ENCODE data around the gene ZNF438.

GRCh38 chr10:30973737-30974136, 57.9 kb downstream of the ZNF438 start:
- TF ChIP-seq, protein P1, sequence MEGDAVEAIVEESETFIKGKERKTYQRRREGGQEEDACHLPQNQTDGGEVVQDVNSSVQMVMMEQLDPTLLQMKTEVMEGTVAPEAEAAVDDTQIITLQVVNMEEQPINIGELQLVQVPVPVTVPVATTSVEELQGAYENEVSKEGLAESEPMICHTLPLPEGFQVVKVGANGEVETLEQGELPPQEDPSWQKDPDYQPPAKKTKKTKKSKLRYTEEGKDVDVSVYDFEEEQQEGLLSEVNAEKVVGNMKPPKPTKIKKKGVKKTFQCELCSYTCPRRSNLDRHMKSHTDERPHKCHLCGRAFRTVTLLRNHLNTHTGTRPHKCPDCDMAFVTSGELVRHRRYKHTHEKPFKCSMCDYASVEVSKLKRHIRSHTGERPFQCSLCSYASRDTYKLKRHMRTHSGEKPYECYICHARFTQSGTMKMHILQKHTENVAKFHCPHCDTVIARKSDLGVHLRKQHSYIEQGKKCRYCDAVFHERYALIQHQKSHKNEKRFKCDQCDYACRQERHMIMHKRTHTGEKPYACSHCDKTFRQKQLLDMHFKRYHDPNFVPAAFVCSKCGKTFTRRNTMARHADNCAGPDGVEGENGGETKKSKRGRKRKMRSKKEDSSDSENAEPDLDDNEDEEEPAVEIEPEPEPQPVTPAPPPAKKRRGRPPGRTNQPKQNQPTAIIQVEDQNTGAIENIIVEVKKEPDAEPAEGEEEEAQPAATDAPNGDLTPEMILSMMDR (IDR thresholded peaks at IDR 0.05; ENCODE audit: low read depth, low read length) = no peak
- no peak for TF ChIP-seq POLR2A (IDR thresholded peaks at IDR 0.05; ENCODE audit: extremely low read depth, insufficient read length)

Data from NB4 (cell line).